Anterior cingulate cortex (tissue), 58 donors: ENCODE results near the gene RSRC1.
"Not testable (repeated sequence)": the region's sequence is repeated elsewhere in the genome, so short reads cannot be mapped to it uniquely, and the experiment has no call there.

ENCODE experiments used
- DNase-seq, 58 donors: peaks; one replicate each; lab custom pipeline; 2025; lab: John Stamatoyannopoulos, UW

The RSRC1 gene

GRCh38 chr3:158210067-158210466 lies 100.2 kb downstream of the RSRC1 start:
- no peak for DNase-seq

GRCh38 chr3:158213461-158213860 lies 103.6 kb downstream of the RSRC1 start:
- DNase-seq, result no peak

DNA sequence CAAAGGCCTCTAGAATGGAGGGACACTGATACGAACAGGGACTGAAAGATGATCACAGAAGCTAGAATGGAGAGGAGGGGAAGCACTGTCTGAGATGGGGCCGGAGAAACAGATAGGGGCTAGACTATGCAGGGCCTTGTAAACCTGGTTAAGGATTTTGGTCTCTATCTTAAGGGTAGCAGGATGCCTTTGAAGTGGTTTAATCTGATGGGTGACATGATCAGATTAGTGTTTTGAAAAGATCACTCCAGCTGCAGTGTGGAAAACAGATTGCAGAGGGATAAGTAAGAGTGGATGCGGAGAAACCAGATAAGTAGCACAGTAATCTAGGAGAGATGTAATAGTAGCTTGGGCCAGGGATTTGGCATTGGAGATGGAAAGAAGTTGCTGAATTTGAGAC lies 108.1 kb downstream of the RSRC1 start:
- no peak for DNase-seq

DNA sequence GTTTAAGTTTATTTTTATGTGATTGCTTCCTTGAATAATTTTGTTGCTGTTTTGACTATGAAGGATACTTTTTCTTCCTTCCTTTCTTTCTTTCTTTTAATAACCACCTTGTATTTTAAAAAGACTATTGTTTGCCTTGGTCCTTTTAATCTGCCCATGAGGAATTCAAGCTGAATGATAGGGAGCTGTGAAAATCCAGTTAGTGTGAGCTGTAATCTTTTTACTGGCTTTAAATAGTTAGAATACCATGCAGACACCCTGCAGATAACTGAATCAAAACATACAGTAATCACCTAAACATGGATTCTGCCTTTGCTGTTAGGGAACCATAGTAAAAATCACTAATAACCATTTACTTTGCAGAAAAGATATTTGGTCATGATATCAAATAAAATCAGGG lies 110.7 kb downstream of the RSRC1 start:
- no peak for DNase-seq

- DNase-seq, result no peak
These were observed 111.5 kb downstream of the RSRC1 start for GRCh38 chr3:158221426-158221825.

DNA sequence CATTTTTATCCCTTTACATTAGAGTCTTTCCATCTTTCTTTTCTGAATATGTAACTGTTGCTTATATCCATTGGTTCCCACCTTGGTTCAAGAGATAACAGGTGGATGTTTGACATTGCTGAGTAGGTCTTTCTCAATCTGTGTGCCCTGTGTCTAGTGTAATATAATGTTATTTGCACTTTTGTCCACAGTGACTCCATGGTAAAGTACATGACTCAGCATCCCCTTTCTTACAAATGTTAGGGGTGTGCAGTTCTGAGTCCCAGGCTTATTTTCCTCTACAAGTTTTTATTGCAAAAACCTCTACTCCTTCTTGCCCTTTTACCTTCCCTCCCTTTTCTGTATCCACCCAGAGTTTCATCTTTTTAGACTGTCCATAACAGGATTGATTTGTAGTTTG lies 116.5 kb downstream of the RSRC1 start:
- no peak for DNase-seq

- DNase-seq, result not testable (repeated sequence)
These were observed 119.1 kb downstream of the RSRC1 start for GRCh38 chr3:158228942-158229341.

- DNase-seq, result no peak
These were observed 123.9 kb downstream of the RSRC1 start for GRCh38 chr3:158233791-158234190.

DNA sequence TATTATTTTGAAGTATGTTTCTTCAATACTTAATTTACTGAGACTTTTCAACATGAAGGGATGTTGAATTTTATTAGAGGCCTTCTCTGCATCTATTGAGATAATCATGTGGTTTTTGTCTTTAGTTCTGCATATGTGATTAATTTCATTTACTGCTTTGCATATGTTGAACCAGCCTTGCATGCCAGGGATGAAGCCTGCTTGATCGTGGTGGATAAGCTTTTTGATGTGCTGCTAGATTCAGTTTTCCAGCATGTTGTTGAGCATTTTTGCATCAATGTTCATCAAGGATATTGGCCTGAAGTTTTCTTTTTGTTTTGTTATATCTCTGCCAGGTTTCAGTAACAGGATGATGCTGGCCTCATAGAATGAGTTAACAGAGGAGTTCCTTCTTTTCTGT lies 134.4 kb downstream of the RSRC1 start:
- DNase-seq, result no peak

DNA sequence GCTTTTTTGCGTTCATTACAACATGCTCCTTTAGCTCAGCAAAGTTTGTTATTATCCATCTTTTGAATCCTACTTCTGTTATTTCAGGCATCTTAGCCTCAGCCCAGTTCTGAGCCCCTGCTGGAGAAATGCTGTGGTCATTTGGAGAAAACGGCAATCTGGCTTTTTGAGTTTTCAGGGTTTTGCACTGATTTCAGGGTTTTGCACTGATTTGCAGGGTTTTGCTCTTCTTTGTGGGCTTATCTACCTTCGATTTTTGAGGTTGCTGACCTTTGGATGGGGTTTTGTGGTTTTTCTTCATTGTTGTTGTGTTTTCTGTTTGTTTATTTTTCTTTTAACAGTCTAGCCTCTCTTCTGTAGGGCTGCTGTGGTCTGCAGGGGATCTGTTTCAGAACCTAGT lies 137.4 kb downstream of the RSRC1 start:
- no peak for DNase-seq

DNA sequence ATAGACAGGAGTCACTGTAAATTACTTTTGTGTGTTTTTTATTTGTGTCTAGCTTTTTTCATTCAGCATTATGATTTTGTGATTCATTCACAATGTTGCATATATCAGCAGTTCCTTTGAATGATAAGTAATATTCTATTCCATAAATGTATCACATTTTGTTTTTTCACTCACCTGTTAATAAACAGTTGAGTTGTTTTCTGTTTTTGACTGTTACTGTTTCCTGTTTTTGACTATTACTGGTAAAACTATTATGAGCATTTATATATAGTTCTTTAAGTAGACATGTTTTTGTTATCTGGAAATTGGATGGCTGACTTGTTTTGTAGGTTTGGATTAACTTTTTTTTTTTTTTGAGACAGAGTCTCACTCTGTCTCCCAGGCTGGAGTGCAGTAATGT lies 138.4 kb downstream of the RSRC1 start:
- DNase-seq, result no peak

DNA sequence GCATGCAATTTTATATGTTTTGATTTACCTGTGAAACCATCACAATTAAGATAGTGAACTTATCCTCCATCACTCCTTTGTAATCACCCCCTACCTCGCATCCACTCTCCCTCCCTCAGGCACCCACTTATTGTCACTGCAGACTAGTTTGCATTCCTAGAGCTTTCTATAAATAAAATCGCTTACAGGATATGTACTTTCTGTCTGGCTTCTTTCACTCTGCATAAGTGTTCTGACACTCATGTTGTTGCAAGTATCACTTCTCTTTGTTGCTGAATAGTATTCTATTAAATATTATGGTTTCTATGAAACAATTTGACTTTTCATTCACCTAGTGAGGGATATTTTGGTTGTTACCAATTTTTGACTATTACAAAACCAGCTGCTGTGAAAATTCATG lies 139.3 kb downstream of the RSRC1 start:
- DNase-seq, result no peak

GRCh38 chr3:158258619-158259018 lies 148.7 kb downstream of the RSRC1 start:
- no peak for DNase-seq

- no peak for DNase-seq
These were observed 150.5 kb downstream of the RSRC1 start for GRCh38 chr3:158260392-158260791.

- DNase-seq, result no peak
These were observed 151.6 kb downstream of the RSRC1 start for GRCh38 chr3:158261371-158261991.

DNA sequence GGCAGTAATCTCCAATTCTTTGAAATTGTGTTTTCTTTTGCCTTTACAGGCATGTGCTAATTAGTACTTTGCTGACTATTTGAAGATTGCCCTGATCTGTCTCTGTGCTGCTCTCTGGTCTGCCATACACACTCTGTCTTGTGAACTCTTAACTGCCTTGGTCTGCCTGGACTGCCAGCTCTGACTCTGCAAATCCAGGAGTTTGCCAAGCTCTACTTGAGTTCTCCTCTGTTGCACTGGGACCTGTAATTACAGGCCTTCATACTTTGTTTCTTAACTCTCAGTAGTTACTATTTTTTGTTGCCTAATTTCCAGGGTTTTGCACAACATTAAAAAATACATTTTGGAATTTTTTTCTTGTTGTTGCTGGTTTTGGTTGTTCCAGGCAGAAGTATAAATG lies 155.0 kb downstream of the RSRC1 start:
- DNase-seq, result no peak

GRCh38 chr3:158267015-158267414 lies 157.1 kb downstream of the RSRC1 start:
- no peak for DNase-seq

- DNase-seq, result no peak
These were observed 160.1 kb downstream of the RSRC1 start for GRCh38 chr3:158269942-158270341.

DNA sequence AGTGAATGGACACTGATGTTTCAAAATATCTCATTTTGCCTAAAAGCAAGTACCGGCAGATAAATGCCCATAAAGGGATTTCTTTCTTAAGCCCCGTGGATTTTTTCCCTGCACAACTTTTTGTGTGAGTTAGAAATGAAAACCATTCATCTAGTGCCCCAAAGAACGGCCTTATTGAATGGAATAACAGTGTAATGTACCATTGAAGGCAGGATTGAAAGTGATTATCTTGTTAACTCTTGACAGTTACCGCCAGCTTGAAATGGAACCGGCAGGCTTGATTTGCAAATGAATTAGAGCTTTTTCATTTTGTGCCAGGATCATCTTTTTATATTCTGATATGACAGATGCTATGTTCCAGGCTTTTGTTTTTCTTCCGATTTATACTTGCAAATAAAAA lies 162.2 kb downstream of the RSRC1 start:
- DNase-seq, result no peak

GRCh38 chr3:158273656-158274055 lies 163.8 kb downstream of the RSRC1 start:
- DNase-seq, result no peak

GRCh38 chr3:158278187-158278586 lies 168.3 kb downstream of the RSRC1 start:
- DNase-seq, result no peak

GRCh38 chr3:158279609-158280008 lies 169.7 kb downstream of the RSRC1 start:
- DNase-seq, result no peak

- no peak for DNase-seq
These were observed 185.9 kb downstream of the RSRC1 start for GRCh38 chr3:158295771-158296170.
